DND-41 (cell line): ENCODE measurements around the gene RNF39.
A peak's percentile ranks its signal among the peaks of the same experiment; 100 is the strongest.

Experiments used
- ATAC-seq: fragments of 200-7000 bp; cut with Tn5 transposase; 3 replicates; pipeline ENCODE4 v1.9.1; 2021; ENCODE audit warnings: low read depth; ENCODE audit not compliant: insufficient read depth
- DNase-seq: peaks from one replicate; pipeline ENCODE4 v3.0.0-alpha.2; 2020
- H2AFZ ChIP-seq: 2 replicates; pipeline ENCODE4 v1.6.0; 2012; ENCODE audit warnings: low read depth, low read length
- H3K27ac ChIP-seq: 2 replicates; pipeline ENCODE4 v1.5.1; 2012; ENCODE audit warnings: low read length, inconsistent platforms
- H3K27me3 ChIP-seq: fragments of 200-600 bp; sonication (generic); 2 replicates; pipeline ENCODE4 v1.6.0; 2012; ENCODE audit warnings: low read length, mild to moderate bottlenecking, inconsistent platforms; ENCODE audit not compliant: insufficient read depth, poor library complexity
- H3K36me3 ChIP-seq: 2 replicates; pipeline ENCODE4 v1.5.1; 2012; ENCODE audit warnings: low read length, inconsistent platforms; ENCODE audit not compliant: insufficient read depth
- H3K4me1 ChIP-seq: 2 replicates; pipeline ENCODE4 v1.5.1; 2012; ENCODE audit warnings: mild to moderate bottlenecking, low read length; ENCODE audit not compliant: insufficient read depth
- H3K4me2 ChIP-seq: 2 replicates; pipeline ENCODE4 v1.6.0; 2012; ENCODE audit warnings: mild to moderate bottlenecking, moderate library complexity, low read length, inconsistent platforms; ENCODE audit not compliant: insufficient read depth
- H3K4me3 ChIP-seq, 2 experiments: fragments of 200-600 bp in 1 of 2; shearing (Covaris generic) in 1 of 2; 2 replicates each; pipeline ENCODE4 v1.5.1; 2012 to 2016; ENCODE audit warnings: inconsistent platforms in 2 of 2, low read length in 2 of 2, mild to moderate bottlenecking in 2 of 2, low read depth in 1 of 2, moderate library complexity in 1 of 2
- H3K79me2 ChIP-seq: 2 replicates; pipeline ENCODE4 v1.6.0; 2012; ENCODE audit warnings: low read length, inconsistent platforms; ENCODE audit not compliant: insufficient read depth
- H3K9ac ChIP-seq: 2 replicates; pipeline ENCODE4 v1.6.0; 2012; ENCODE audit warnings: low read depth, mild to moderate bottlenecking, inconsistent platforms, low read length, moderate library complexity
- H3K9me3 ChIP-seq: 2 replicates; pipeline ENCODE4 v1.5.1; 2012; ENCODE audit warnings: low read length, moderate library complexity, mild to moderate bottlenecking, inconsistent platforms; ENCODE audit not compliant: insufficient read depth, severe bottlenecking
- H4K20me1 ChIP-seq: 2 replicates; pipeline ENCODE4 v1.6.0; 2012; ENCODE audit warnings: low read length; ENCODE audit not compliant: insufficient read depth
- CTCF ChIP-seq: IDR thresholded peaks from 2 replicates; pipeline ENCODE4 v1.5.1; 2012; ENCODE audit warnings: borderline replicate concordance, low read length, moderate library complexity, mild to moderate bottlenecking; ENCODE audit not compliant: poor library complexity, severe bottlenecking; ENCODE audit errors: extremely low read depth
- EZH2 ChIP-seq: IDR thresholded peaks from 3 replicates; pipeline ENCODE4 v1.6.1; 2012; ENCODE audit warnings: borderline replicate concordance, low read depth, mild to moderate bottlenecking, moderate library complexity, low read length, inconsistent platforms; ENCODE audit not compliant: severe bottlenecking

Gene RNF39

GRCh38 chr6:30067460-30068139 is 8.0 kb downstream of the RNF39 start:
- no peaks in the 10 kb centered on the region for H3K9me3 ChIP-seq
- ATAC-seq: no peak
- H3K4me1 ChIP-seq: peaks cover 47% of the 10 kb centered on the region
- TF ChIP-seq EZH2 (no peak), CTCF (no peak)
- peak overlapping the region; percentile 91 for H3K4me2 ChIP-seq
- no peak for DNase-seq
- no peaks in the 10 kb centered on the region for H3K27me3 ChIP-seq
- H3K36me3 ChIP-seq: peaks cover 39% of the 10 kb centered on the region
- peak overlapping the region; percentile 70 to 86 for H3K4me3 ChIP-seq
- H3K79me2 ChIP-seq: peaks cover 30% of the 10 kb centered on the region
- H4K20me1 ChIP-seq: no peaks in the 10 kb centered on the region; the same call in 1 of the 2 replicates
- peak overlapping the region; percentile 83 for H3K27ac ChIP-seq
- peak overlapping the region; percentile 71 for H3K9ac ChIP-seq
- H2AFZ ChIP-seq: peak overlapping the region; percentile 87

DNA sequence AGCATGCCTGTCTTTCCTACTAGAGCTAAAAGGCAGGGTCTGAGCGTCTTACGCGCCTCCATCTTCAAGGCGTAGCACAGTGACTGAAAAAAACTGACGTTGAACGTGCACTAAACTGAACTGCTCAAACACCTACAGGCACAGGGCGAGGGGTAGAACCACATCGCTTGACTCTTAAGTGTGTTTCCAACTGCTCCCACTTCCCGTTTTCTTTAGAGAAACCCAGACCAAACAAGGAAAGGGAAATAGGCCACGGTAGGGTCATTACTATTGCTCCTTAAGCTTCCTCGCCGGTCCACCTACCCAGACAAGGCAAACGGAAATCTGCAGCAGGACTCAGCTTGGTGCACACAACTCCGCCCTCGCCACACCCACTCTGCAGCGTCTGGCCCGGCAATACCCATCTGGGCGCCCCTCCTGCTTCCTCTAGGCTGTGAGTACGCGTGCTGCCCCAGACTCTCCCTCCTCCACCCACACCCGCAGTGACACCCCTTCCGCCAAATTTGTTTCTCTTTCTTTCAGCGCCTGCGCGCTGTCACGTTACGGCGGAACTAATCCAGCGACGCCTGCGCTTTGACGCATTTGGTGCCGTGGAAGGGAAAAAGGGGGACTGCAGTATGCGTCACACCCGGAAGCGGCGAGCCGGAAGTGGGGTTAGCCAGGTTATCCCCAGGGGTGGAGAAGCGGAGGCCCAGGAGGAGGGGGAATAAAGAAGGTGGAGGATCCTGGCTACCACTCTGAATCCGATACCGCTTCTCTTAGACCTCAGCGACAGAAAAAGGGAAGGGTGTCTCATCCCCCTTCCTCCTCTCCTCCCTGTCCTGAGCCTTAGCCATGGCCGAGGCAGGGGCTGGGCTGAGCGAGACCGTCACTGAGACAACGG is 8.8 kb downstream of the RNF39 start, which contains the start of gene PPP1R11:
PPP1R11 (plus strand) TSS at position 622 of the 883 bp plus-strand sequence; CDS start at position 835, 213 bp downstream.
- H3K27ac ChIP-seq: peak within 1 kb of the TSS; percentile 92
- no peak for TF ChIP-seq EZH2
- TF ChIP-seq CTCF: no peak
- peaks cover 39% of the 10 kb centered on the region for H3K36me3 ChIP-seq
- peaks cover 37% of the 10 kb centered on the region for H3K79me2 ChIP-seq
- no peaks in the 10 kb centered on the region for H3K27me3 ChIP-seq
- peak within 1 kb of the TSS; percentile 87 for H2AFZ ChIP-seq
- ATAC-seq: peak; percentile 97
- peak within 1 kb of the TSS; percentile 71 for H3K9ac ChIP-seq
- peaks cover 55% of the 10 kb centered on the region for H3K4me1 ChIP-seq
- no peaks in the 10 kb centered on the region for H3K9me3 ChIP-seq
- no peaks in the 10 kb centered on the region for H4K20me1 ChIP-seq
- DNase-seq: peak; percentile 100
- H3K4me2 ChIP-seq: peak within 1 kb of the TSS; percentile 91
- H3K4me3 ChIP-seq: peak within 1 kb of the TSS; percentile 70 to 86

DNA sequence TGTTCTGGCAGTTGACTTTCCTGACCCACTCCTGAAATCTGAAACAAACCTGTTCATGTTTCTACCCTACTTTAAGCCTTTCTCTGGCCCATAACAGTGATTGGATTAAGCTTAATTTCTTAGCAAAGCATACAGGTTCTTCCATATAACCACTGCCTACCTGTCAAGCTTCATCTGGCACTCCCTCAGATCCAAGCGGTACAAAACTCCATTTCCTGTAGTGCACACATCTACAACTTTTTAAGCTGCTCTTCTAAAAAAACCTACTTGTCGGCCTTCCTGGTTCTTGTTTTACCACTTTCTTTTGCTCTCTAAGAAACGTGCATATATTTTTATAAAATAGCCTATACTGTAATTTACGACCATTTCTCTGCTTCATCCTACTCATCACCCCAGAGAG is 9.5 kb downstream of the RNF39 start:
- Histone ChIP-seq H3K4me1 (peaks cover 56% of the 10 kb centered on the region), H3K9ac (peak overlapping the region; percentile 61), H3K4me3 (peak overlapping the region; percentile 34 to 86; a peak in 3 of 4 replicates), H3K9me3 (no peaks in the 10 kb centered on the region), H3K79me2 (peaks cover 45% of the 10 kb centered on the region), H3K4me2 (peak overlapping the region; percentile 70), H3K36me3 (peaks cover 39% of the 10 kb centered on the region), H4K20me1 (no peaks in the 10 kb centered on the region), H3K27ac (peak overlapping the region; percentile 92), H2AFZ (peak overlapping the region; percentile 79), H3K27me3 (no peaks in the 10 kb centered on the region)
- ATAC-seq (no peak), DNase-seq (no peak)
- no peak for TF ChIP-seq CTCF
- no peak for TF ChIP-seq EZH2
